NCI-H446 (cell line): Measurements from ENCODE around the gene ZNF444.

ENCODE experiments used
- DNase-seq, 2 experiments: peaks; one replicate each; lab custom pipeline; 2025; lab: John Stamatoyannopoulos, UW

Gene ZNF444

GRCh38 chr19:56107626-56108351, 33.3 kb upstream of the ZNF444 start:
- DNase-seq, result no peak

GRCh38 chr19:56108447-56109195, 32.5 kb upstream of the ZNF444 start:
- DNase-seq, result no peak

GRCh38 chr19:56109226-56109625, 31.9 kb upstream of the ZNF444 start:
- no peak for DNase-seq

- DNase-seq, result no peak
Observed at GRCh38 chr19:56110515-56111448, 30.3 kb upstream of the ZNF444 start.

- no peak for DNase-seq
Observed at GRCh38 chr19:56111601-56112312, 29.3 kb upstream of the ZNF444 start.

GRCh38 chr19:56112313-56112709, 28.8 kb upstream of the ZNF444 start:
- DNase-seq, result no peak

GRCh38 chr19:56113074-56113632, 27.9 kb upstream of the ZNF444 start:
- DNase-seq, result no peak

GRCh38 chr19:56114051-56114777, 26.9 kb upstream of the ZNF444 start:
- no peak for DNase-seq

- DNase-seq, result no peak
Observed at GRCh38 chr19:56114778-56115110, 26.3 kb upstream of the ZNF444 start.

- DNase-seq, result no peak
Observed at GRCh38 chr19:56115490-56115889, 25.6 kb upstream of the ZNF444 start.

GRCh38 chr19:56116606-56117005, 24.5 kb upstream of the ZNF444 start:
- no peak for DNase-seq

- no peak for DNase-seq
Observed at GRCh38 chr19:56117376-56117884, 23.7 kb upstream of the ZNF444 start.

- no peak for DNase-seq
Observed at GRCh38 chr19:56117889-56118288, 23.2 kb upstream of the ZNF444 start.

GRCh38 chr19:56118666-56119581, 22.2 kb upstream of the ZNF444 start:
- no peak for DNase-seq

- no peak for DNase-seq
Observed at GRCh38 chr19:56119582-56119978, 21.5 kb upstream of the ZNF444 start.

- no peak for DNase-seq
Observed at GRCh38 chr19:56120002-56120370, 21.1 kb upstream of the ZNF444 start.

- DNase-seq, result peak; percentile 73 to 83
Observed at GRCh38 chr19:56120371-56121179, 20.5 kb upstream of the ZNF444 start.
